ENCODE results near the gene FSTL4. TPM values are rescaled to one million over a fixed set of nuclear protein-coding genes. Genes with fewer than 3 reads are reported as not detected.

Gene FSTL4
- total and polyA plus RNA-seq, 2 of the 4 experiments (the other 2 are of a cell fraction), result 0.18 TPM; not detected in 1

GRCh38 chr5:133399247-133399891 is 213.0 kb downstream of the FSTL4 start:
- no peak for ATAC-seq (ENCODE audit: low read depth)
- BruUV-seq (replicated peaks), result no TSS peak
- Histone ChIP-seq H4K5ac (ENCODE audit: low read depth, low read length) (no peak overlapping the region), H3K14ac (replicated peaks; ENCODE audit: low read depth, low read length) (no peak overlapping the region), H3K27me3 (ENCODE audit: control insufficient read depth, insufficient read depth, low read length) (peaks cover 8% of the 10 kb centered on the region; the same call in 1 of the 2 replicates), H3K4ac (ENCODE audit: low read depth, low read length) (no peak overlapping the region), H3K27ac (ENCODE audit: insufficient read depth, low read length) (no peak overlapping the region), H2AK5ac (ENCODE audit: low read depth, low read length) (no peak overlapping the region), H2BK120ac (ENCODE audit: low read depth, low read length) (no peak overlapping the region), H2AK9ac (replicated peaks; ENCODE audit: low read depth, low read length, poor library complexity) (no peak overlapping the region), H3K79me1 (ENCODE audit: low read depth in 1 of 2, low read length in 2 of 2) (no peaks in the 10 kb centered on the region), H3K23ac (ENCODE audit: low read depth, low read length) (no peak overlapping the region), H4K8ac (ENCODE audit: low read depth in 2 of 2, low read length in 2 of 2) (no peak overlapping the region), H3K4me1 (ENCODE audit: control insufficient read depth, insufficient read depth, low read length) (no peaks in the 10 kb centered on the region), H4K91ac (ENCODE audit: insufficient read depth, low read depth, low read length) (no peak overlapping the region), H4K20me1 (ENCODE audit: insufficient read depth, low read length) (no peaks in the 10 kb centered on the region), H3K56ac (ENCODE audit: extremely low read depth, insufficient read depth, low read length) (no peak overlapping the region), H3K4me3 (ENCODE audit: insufficient read depth, low read depth, low read length) (no peak overlapping the region), H2BK5ac (ENCODE audit: low read depth, low read length, poor library complexity, severe bottlenecking) (no peak overlapping the region), H3K36me3 (ENCODE audit: control insufficient read depth, insufficient read depth, low read length) (no peaks in the 10 kb centered on the region), H3K4me2 (ENCODE audit: low read depth, low read length) (no peak overlapping the region), H2BK15ac (ENCODE audit: low read depth, low read length) (no peak overlapping the region), H2BK20ac (ENCODE audit: low read depth, low read length) (no peak overlapping the region), H3K9ac (ENCODE audit: low read depth, low read length) (no peak overlapping the region), H3K9me3 (ENCODE audit: control insufficient read depth, insufficient read depth, low read length) (no peaks in the 10 kb centered on the region), H3K9me1 (ENCODE audit: insufficient read depth, low read length) (no peaks in the 10 kb centered on the region), H2AFZ (replicated peaks; ENCODE audit: low read length, poor library complexity) (no peak overlapping the region), H3K18ac (ENCODE audit: low read depth, low read length) (no peak overlapping the region)
- WGBS, 2 experiments (ENCODE audit: extremely low coverage in 2 of 2, insufficient read length in 1 of 2), result 38% methylated on average over 1 of the region's 10 CpGs; no CpG with 5 or more reads in 1 of the 2 experiments
- CTCF ChIA-PET, result no interaction called here
- intact Hi-C loops (cut with micrococcal nuclease), result no loop called here
- no peak for TF ChIP-seq CEBPB (IDR thresholded peaks at IDR 0.05; ENCODE audit: low read depth, low read length)
- POLR2A ChIA-PET (ENCODE audit: unreplicated experiment), result no interaction called here
- no peak for DNase-seq
- dilution Hi-C loops (cut with HindIII; ENCODE audit: low sequenced_read_pairs, unreplicated experiment), result no loop called here
- in situ Hi-C loops (cut with MboI; ENCODE audit: low sequenced_read_pairs), result no loop called here

Measured in IMR-90 (cell line).